K562 (cell line): ENCODE measurements around the gene AGRN. TPM values are rescaled to one million over a fixed set of nuclear protein-coding genes. Genes with fewer than 3 reads are reported as not detected.

Experiments
- BRD4 ChIP-seq: fragments of 200-600 bp; sonication (generic); IDR thresholded peaks from 2 replicates; pipeline ENCODE4 v1.6.1; 2017; ENCODE audit warnings: inconsistent platforms
- CSDE1 ChIP-seq, 2 experiments: fragments of 450-650 bp; IDR thresholded peaks; 2 replicates each; pipeline ENCODE4 v1.6.1; 2016; ENCODE audit warnings: mild to moderate bottlenecking in 1 of 2
- DACH1 ChIP-seq: fragments of 450-650 bp; IDR thresholded peaks from 2 replicates; pipeline ENCODE4 v1.6.1; 2018; ENCODE audit not compliant: partially characterized antibody
- FOXJ2 ChIP-seq: fragments of 200-800 bp; sonication (Bioruptor generic); IDR thresholded peaks from 2 replicates; pipeline ENCODE4 v1.6.1; 2016; ENCODE audit warnings: missing genetic modification characterization, missing compliant biosample characterization
- FOXK1 ChIP-seq: sonication (generic); formaldehyde crosslinking; IDR thresholded peaks from 2 replicates; pipeline ENCODE4 v1.8.0; 2022; ENCODE audit warnings: missing genetic modification reagents, mild to moderate bottlenecking, borderline replicate concordance
- GABPA ChIP-seq: fragments of 200-800 bp; sonication (Bioruptor generic); conservative IDR thresholded peaks from 2 replicates; pipeline ENCODE4 v1.6.1; 2016; ENCODE audit warnings: low read depth, missing genetic modification characterization, missing compliant biosample characterization
- HDAC1 ChIP-seq, 2 experiments: fragments of 450-650 bp; IDR thresholded peaks; 2 replicates each; pipeline ENCODE4 v1.6.1; 2016 to 2017; ENCODE audit warnings: inconsistent platforms in 1 of 2, mild to moderate bottlenecking in 1 of 2, moderate library complexity in 1 of 2
- IFI16 ChIP-seq: fragments of 250-450 bp; sonication (Bioruptor Pico); IDR thresholded peaks from 2 replicates; pipeline ENCODE4 v2.1.2; 2022; ENCODE audit warnings: mild to moderate bottlenecking, inconsistent platforms
- NR2C2 ChIP-seq, 2 experiments: fragments of 200-800 bp in 1 of 2; sonication (Bioruptor generic) in 1 of 2; sonication (generic) in 1 of 2; formaldehyde crosslinking in 1 of 2; IDR thresholded peaks; 2 replicates each; pipeline versions ENCODE4 v1.6.1 to v1.8.0; 2016 to 2022; ENCODE audit warnings: mild to moderate bottlenecking in 1 of 2, missing compliant biosample characterization in 1 of 2, missing genetic modification characterization in 1 of 2, missing genetic modification reagents in 1 of 2
- ZNF217 ChIP-seq: sonication (generic); formaldehyde crosslinking; IDR thresholded peaks from 2 replicates; pipeline ENCODE4 v1.8.0; 2022; ENCODE audit warnings: mild to moderate bottlenecking, missing genetic modification reagents
- ZNF407 ChIP-seq: fragments of 450-650 bp; IDR thresholded peaks from 2 replicates; pipeline ENCODE4 v1.6.1; 2016; ENCODE audit warnings: low read depth
- ZNF717 ChIP-seq: fragments of 250-450 bp; sonication (Bioruptor Pico); IDR thresholded peaks from 2 replicates; pipeline ENCODE4 v1.5.0; 2021
- ZNF766 ChIP-seq: fragments of 200-800 bp; sonication (Bioruptor generic); conservative IDR thresholded peaks from 2 replicates; pipeline ENCODE4 v1.6.1; 2016; ENCODE audit warnings: missing genetic modification characterization, missing compliant biosample characterization
- polyA plus RNA-seq, 8 experiments: library from polyadenylated mRNA; depleted of rRNA in 4 of 8; stranded (reverse) in 5 of 8; unstranded in 3 of 8; fragments of >200 nt; fragmentation: Nextera tagmentation in 2 of 8; fragmentation: Illumina TruSeq in 1 of 8; extraction: Ambion mirVana in 2 of 8; extraction: Trizol in 1 of 8; gene quantifications; 2 replicates each; pipeline versions ENCODE4 v1.2.1 to v1.2.3, GENCODE V29; 2011 to 2014; ENCODE audit warnings: inconsistent platforms in 1 of 8, missing spikeins in 1 of 8
- total RNA-seq, 7 experiments: library from RNA; depleted of rRNA in 6 of 7; stranded (reverse); fragments of >200 nt in 6 of 7; fragmentation: Illumina TruSeq in 2 of 7; extraction: Trizol in 2 of 7; gene quantifications; 2 replicates each; pipeline versions ENCODE4 v1.2.1 to v1.2.3, GENCODE V29; 2011 to 2021; ENCODE audit warnings: low replicate concordance in 1 of 7
- TF ChIP-seq, protein P1 (sequence below): fragments of 250-450 bp; sonication (Bioruptor Pico); IDR thresholded peaks from 2 replicates; pipeline ENCODE4 v1.8.0; 2021; ENCODE audit warnings: moderate library complexity, mild to moderate bottlenecking, inconsistent platforms
- TF ChIP-seq, protein P2 (sequence below), 2 experiments: IDR thresholded peaks; 2 replicates each; pipeline ENCODE4 v1.6.1; 2012; ENCODE audit warnings: improper control_type of control experiment in 2 of 2, low read depth in 2 of 2, low read length in 2 of 2, borderline replicate concordance in 1 of 2

Gene AGRN
- total and polyA plus RNA-seq, 9 of the 15 experiments (the other 6 are each of a cell fraction or from before 2014, with no cell fraction given): 0.04 to 111 (median 18.1) TPM

DNA sequence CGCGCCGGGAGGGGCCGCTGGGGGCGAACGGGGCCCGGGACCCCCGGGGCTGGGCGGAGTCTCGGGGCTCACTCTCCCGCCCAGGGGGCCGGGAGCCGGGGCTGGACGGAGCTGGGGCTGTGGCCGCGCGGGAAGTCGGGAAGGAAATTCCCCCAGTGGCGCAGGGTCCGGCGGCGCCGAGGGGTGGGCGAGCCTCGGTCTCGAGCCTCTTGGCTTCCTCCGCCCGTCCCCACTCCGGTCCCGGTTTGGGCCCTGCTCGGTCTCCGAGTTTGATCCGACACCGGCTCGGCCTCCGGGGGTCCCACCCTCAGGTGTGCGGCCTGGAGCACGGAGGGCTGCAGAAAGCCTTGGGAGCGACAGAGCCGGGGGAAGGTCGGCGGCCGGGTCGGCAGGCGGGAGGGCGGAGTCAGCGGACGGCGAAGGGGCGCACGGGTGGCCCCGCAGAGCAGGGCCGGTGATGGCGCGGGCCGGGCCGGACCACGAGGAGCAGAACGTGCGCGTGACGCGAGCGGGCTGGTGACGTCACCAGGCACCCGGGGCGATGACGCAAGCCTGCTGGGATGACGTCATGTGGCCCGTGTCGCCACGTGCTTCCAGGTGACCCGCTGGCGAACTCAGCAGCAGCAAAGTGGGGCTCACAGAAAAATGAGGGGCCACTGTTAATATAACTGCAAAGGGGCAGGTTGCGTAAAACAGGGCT, 19.4 kb upstream of the AGRN start (continued):
- TF ChIP-seq, protein P1, sequence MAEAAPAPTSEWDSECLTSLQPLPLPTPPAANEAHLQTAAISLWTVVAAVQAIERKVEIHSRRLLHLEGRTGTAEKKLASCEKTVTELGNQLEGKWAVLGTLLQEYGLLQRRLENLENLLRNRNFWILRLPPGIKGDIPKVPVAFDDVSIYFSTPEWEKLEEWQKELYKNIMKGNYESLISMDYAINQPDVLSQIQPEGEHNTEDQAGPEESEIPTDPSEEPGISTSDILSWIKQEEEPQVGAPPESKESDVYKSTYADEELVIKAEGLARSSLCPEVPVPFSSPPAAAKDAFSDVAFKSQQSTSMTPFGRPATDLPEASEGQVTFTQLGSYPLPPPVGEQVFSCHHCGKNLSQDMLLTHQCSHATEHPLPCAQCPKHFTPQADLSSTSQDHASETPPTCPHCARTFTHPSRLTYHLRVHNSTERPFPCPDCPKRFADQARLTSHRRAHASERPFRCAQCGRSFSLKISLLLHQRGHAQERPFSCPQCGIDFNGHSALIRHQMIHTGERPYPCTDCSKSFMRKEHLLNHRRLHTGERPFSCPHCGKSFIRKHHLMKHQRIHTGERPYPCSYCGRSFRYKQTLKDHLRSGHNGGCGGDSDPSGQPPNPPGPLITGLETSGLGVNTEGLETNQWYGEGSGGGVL (CRISPR knock-in tag): no peak
- no peak for TF ChIP-seq ZNF217 (CRISPR knock-in tag)
- TF ChIP-seq BRD4: no peak; the same call in 1 of the 2 replicates
- no peak for TF ChIP-seq DACH1
- TF ChIP-seq FOXJ2: no peak
- TF ChIP-seq FOXK1 (CRISPR knock-in tag): peak; percentile 96
- no peak for TF ChIP-seq IFI16 (CRISPR knock-in tag)
- TF ChIP-seq ZNF766 (CRISPR knock-in tag): no peak
- TF ChIP-seq, protein P2, sequence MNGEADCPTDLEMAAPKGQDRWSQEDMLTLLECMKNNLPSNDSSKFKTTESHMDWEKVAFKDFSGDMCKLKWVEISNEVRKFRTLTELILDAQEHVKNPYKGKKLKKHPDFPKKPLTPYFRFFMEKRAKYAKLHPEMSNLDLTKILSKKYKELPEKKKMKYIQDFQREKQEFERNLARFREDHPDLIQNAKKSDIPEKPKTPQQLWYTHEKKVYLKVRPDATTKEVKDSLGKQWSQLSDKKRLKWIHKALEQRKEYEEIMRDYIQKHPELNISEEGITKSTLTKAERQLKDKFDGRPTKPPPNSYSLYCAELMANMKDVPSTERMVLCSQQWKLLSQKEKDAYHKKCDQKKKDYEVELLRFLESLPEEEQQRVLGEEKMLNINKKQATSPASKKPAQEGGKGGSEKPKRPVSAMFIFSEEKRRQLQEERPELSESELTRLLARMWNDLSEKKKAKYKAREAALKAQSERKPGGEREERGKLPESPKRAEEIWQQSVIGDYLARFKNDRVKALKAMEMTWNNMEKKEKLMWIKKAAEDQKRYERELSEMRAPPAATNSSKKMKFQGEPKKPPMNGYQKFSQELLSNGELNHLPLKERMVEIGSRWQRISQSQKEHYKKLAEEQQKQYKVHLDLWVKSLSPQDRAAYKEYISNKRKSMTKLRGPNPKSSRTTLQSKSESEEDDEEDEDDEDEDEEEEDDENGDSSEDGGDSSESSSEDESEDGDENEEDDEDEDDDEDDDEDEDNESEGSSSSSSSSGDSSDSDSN (IDR thresholded peaks at IDR 0.05; ENCODE audit: borderline replicate concordance in 1 of 2, low read depth in 2 of 2, low read length in 2 of 2): 0 out of 4 replicates have a peak, but pooled peaks of 1 of the 2 experiments have one; percentile 23
- TF ChIP-seq GABPA (tag): peak; percentile 52; the same call in 1 of the 2 replicates
- TF ChIP-seq HDAC1 (IDR thresholded peaks at IDR 0.05): peak in 1 of 2 experiments; percentile 92; a peak in 2 of 4 replicates
- no peak for TF ChIP-seq ZNF407
- TF ChIP-seq CSDE1 (IDR thresholded peaks at IDR 0.05): peak in 1 of 2 experiments; percentile 98; a peak in 1 of 4 replicates
- TF ChIP-seq ZNF717 (CRISPR knock-in tag): no peak
- TF ChIP-seq NR2C2 (CRISPR knock-in tag; IDR thresholded peaks at IDR 0.05): peak; percentile 91
- peak; percentile 51; the same call in 1 of the 2 replicates for TF ChIP-seq NR2C2 (tag; IDR thresholded peaks at IDR 0.05)
